RWPE2 (cell line): Measurements from ENCODE around the gene TWIST1.

Experiments used
- ATAC-seq: fragments of 200-7000 bp; cut with Tn5 transposase; 3 replicates; pipeline ENCODE4 v1.9.1; 2021; ENCODE audit warnings: low read depth
- DNase-seq: peaks from one replicate; pipeline ENCODE4 v3.0.0-alpha.2; 2020; ENCODE audit warnings: low spot score
- H3K27ac ChIP-seq: fragments of 450-650 bp; 2 replicates; pipeline ENCODE4 v1.5.1; 2017; ENCODE audit warnings: mild to moderate bottlenecking; ENCODE audit not compliant: poor library complexity, severe bottlenecking
- H3K27me3 ChIP-seq: fragments of 250-450 bp; sonication (Bioruptor Pico); 2 replicates; pipeline ENCODE4 v1.5.1; 2021; ENCODE audit warnings: mild to moderate bottlenecking, moderate library complexity; ENCODE audit not compliant: insufficient read depth, poor library complexity, severe bottlenecking
- H3K36me3 ChIP-seq: fragments of 250-450 bp; sonication (Bioruptor Pico); 2 replicates; pipeline ENCODE4 v1.5.1; 2020; ENCODE audit warnings: low read depth, mild to moderate bottlenecking, moderate library complexity
- H3K4me1 ChIP-seq: fragments of 250-450 bp; sonication (Bioruptor Pico); 2 replicates; pipeline ENCODE4 v1.5.1; 2021; ENCODE audit warnings: mild to moderate bottlenecking, moderate library complexity; ENCODE audit not compliant: insufficient read depth, poor library complexity, severe bottlenecking
- H3K4me3 ChIP-seq: fragments of 250-450 bp; sonication (Bioruptor Pico); 2 replicates; pipeline ENCODE4 v1.5.1; 2021; ENCODE audit warnings: mild to moderate bottlenecking, moderate library complexity; ENCODE audit not compliant: severe bottlenecking
- H3K9me3 ChIP-seq: fragments of 250-450 bp; sonication (Bioruptor Pico); 2 replicates; pipeline ENCODE4 v1.5.1; 2021; ENCODE audit warnings: mild to moderate bottlenecking, moderate library complexity; ENCODE audit not compliant: severe bottlenecking
- TF ChIP-seq, protein P1 (sequence below): fragments of 450-650 bp; IDR thresholded peaks from one replicate; pipeline ENCODE4 v1.5.1; 2017; ENCODE audit warnings: mild to moderate bottlenecking, moderate library complexity; ENCODE audit not compliant: poor library complexity, severe bottlenecking

The TWIST1 gene

DNA sequence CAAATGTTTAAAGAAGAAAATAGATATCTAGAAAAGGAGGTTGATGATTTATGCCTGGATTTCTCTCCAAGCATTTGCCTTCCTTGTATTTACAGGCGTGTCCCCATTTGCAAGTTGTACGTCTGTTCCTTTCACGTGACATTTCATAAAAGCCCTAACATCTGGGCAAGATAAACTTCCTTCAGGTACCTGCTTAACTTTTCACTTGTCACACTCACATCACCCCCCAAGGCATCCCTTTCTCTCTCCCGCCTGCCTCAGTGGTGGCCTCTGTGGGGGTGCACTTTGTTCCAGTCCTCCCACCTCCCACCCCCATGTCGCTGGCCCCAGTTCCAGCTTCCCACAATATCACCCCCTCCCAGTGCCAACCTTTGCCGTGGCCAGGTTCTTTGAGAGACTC lies 6.7 kb downstream of the TWIST1 start:
- Histone ChIP-seq H3K4me3 (no peak overlapping the region), H3K4me1 (peaks cover 14% of the 10 kb centered on the region), H3K27me3 (peaks cover 100% of the 10 kb centered on the region), H3K36me3 (0 out of 2 replicates have a peak, but pooled peaks cover 4% of the 10 kb centered on the region), H3K9me3 (no peaks in the 10 kb centered on the region), H3K27ac (no peak overlapping the region)
- ATAC-seq (no peak), DNase-seq (no peak)
- TF ChIP-seq, protein P1, sequence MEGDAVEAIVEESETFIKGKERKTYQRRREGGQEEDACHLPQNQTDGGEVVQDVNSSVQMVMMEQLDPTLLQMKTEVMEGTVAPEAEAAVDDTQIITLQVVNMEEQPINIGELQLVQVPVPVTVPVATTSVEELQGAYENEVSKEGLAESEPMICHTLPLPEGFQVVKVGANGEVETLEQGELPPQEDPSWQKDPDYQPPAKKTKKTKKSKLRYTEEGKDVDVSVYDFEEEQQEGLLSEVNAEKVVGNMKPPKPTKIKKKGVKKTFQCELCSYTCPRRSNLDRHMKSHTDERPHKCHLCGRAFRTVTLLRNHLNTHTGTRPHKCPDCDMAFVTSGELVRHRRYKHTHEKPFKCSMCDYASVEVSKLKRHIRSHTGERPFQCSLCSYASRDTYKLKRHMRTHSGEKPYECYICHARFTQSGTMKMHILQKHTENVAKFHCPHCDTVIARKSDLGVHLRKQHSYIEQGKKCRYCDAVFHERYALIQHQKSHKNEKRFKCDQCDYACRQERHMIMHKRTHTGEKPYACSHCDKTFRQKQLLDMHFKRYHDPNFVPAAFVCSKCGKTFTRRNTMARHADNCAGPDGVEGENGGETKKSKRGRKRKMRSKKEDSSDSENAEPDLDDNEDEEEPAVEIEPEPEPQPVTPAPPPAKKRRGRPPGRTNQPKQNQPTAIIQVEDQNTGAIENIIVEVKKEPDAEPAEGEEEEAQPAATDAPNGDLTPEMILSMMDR: no peak

DNA sequence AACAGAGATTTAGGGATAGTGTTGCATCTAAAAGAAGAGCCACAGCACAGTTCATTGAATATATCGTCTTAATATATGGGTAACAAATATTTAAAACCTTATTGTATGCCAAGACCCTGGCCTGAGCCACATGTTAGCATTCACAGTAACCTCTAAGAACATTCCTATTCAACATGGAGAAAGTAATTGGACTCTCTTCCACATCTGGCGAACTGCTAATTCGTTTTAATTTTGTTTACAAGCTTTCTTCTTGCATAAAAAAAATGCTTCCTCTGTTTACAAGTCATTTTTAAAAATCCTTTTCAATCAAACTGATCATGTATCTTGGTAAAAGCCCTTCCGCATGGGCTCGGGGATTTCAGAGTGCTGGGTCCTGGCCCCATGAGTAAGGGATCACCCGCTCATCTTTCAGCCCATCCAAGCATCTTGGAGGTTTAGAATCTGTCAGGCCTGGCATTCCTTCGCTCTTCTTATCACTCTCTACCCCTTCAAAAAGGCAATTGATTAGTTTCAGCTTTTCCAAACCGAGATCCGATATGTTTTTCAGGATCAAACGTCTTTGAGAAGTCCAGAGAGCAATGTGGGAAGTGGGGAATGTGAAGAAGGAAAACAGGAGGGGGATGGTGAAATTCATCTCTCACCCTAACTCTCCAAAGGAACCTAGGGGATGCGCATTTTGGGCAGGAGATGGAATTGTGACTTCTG lies 7.3 kb downstream of the TWIST1 start:
- H3K36me3 ChIP-seq: 0 out of 2 replicates have a peak, but pooled peaks cover 4% of the 10 kb centered on the region
- TF ChIP-seq, protein P1: no peak
- peaks cover 14% of the 10 kb centered on the region for H3K4me1 ChIP-seq
- peaks cover 100% of the 10 kb centered on the region for H3K27me3 ChIP-seq
- no peak overlapping the region for H3K27ac ChIP-seq
- DNase-seq: no peak
- no peaks in the 10 kb centered on the region for H3K9me3 ChIP-seq
- no peak for ATAC-seq
- no peak overlapping the region for H3K4me3 ChIP-seq

DNA sequence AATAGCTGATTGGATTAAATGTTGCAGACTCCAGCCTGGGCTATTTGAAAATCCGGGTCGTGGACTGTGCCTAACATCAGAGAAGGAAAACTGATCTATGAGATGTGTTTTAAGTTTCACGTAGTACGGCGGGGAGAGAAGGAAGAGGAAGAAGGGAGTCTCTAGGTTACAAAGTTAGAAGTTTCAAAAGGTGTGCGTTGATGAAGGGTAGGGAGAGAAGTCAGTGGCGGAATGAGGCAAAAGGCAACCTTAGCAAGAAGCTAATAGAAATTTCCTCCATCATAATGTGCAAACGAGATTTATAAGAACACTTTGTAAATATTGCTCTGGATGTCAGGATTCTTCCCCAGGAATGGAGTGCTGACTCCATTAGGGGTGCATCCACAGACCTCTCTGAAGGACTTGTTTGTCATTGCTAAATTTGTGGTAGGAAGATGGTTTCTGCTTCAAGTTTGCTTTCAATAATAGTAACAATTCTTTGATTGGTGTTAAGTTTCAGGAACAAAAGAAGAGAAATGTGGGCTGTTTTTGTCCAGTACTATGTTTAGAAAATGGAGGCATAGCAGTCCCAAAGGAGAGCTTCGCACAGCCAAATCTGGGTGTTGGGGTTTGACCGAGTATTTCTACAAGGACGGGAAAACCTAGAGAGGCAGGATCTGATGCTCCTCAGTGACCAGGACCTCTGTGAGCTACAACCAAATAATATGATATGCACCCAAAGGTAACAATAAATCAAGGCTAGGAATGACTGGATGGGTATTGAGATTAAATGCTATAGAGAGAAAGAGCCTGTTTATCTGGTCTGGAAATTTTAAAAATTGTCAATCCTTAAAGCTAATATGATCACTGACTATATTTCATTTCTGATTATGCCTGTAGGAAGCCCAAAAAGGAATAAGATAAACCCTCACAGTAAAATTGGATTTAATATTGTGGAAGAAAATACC lies 8.2 kb downstream of the TWIST1 start:
- no peak overlapping the region for H3K27ac ChIP-seq
- no peaks in the 10 kb centered on the region for H3K36me3 ChIP-seq
- DNase-seq (no peak), ATAC-seq (no peak)
- TF ChIP-seq, protein P1: no peak
- H3K4me1 ChIP-seq: peaks cover 6% of the 10 kb centered on the region
- H3K27me3 ChIP-seq: peaks cover 100% of the 10 kb centered on the region
- H3K4me3 ChIP-seq: no peak overlapping the region
- no peaks in the 10 kb centered on the region for H3K9me3 ChIP-seq

DNA sequence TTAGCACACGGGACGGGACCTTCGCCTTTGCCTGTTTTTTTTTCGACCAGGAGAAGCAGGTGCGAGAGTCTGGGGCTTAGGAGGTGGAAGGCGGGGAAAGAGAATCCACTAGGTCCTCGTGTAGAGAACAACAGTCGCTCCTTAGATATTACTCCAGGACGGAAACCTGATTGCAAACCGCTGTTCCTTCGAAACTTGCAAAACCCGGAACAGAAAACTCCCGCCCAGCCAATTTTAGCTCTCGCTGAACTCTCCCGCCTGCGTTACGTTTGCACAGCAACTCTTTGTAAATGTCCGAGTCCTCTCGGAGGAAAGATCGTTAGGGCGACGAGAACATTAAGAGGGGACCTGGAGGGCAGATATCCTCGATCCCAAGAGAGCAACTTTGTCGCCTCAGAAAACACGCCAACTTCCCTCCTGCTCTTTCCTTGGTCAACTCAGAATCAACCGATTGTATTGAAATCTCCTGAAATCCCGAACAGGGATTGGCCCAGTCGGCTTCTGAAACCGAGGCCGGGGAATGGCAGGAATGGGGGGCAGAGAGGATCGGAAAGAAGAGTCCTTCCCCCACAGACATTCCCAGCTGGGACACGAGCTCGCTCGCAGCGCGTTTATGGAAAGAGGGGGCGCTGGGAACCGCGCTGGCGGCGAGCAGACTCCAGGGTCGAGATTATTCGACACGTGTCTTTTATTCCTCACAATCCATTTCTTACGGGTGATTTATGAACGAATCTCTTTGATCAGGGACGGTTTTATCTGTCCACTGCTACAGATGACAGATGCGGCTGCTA lies 9.9 kb downstream of the TWIST1 start:
- peaks cover 87% of the 10 kb centered on the region for H3K27me3 ChIP-seq
- peak overlapping the region; percentile 11 for H3K4me3 ChIP-seq
- H3K27ac ChIP-seq: no peak overlapping the region
- H3K9me3 ChIP-seq: no peaks in the 10 kb centered on the region
- DNase-seq (no peak), ATAC-seq (peak; percentile 59; the same call in 2 of the 3 replicates)
- no peaks in the 10 kb centered on the region for H3K36me3 ChIP-seq
- TF ChIP-seq, protein P1: no peak
- H3K4me1 ChIP-seq: no peaks in the 10 kb centered on the region
